Neural cell (in vitro differentiated cells): ENCODE measurements around the gene CISD2.
"Not testable (repeated sequence)": the region's sequence is repeated elsewhere in the genome, so short reads cannot be mapped to it uniquely, and the experiment has no call there.

ENCODE experiments used
- CTCF ChIP-seq: fragments of 450-650 bp; IDR thresholded peaks from 2 replicates; pipeline ENCODE4 v1.5.1; 2014; ENCODE audit warnings: antibody characterized with exemption, mild to moderate bottlenecking, moderate library complexity; ENCODE audit not compliant: poor library complexity, severe bottlenecking
- EZH2 ChIP-seq: fragments of 200-600, 300-800 bp; shearing (Covaris generic), sonication (generic); IDR thresholded peaks from 2 replicates; pipeline ENCODE4 v1.6.1; 2014; ENCODE audit warnings: antibody characterized with exemption, low read length, borderline replicate concordance, mild to moderate bottlenecking; ENCODE audit not compliant: insufficient read depth, poor library complexity, severe bottlenecking

GRCh38 chr4:102938063-102938462, 69.3 kb downstream of the CISD2 start:
- TF ChIP-seq CTCF, EZH2: not testable (repeated sequence)
